DMS53 treated with DMSO at 0.1 percent for 48 hours (cell line): Measurements from ENCODE around the gene REXO1.
"Not testable (repeated sequence)": the region's sequence is repeated elsewhere in the genome, so short reads cannot be mapped to it uniquely, and the experiment has no call there.

Experiments used
- DNase-seq: peaks from one replicate; lab custom pipeline; 2025; ENCODE audit not compliant: unreplicated experiment; lab: John Stamatoyannopoulos, UW

REXO1 gene, protein sequence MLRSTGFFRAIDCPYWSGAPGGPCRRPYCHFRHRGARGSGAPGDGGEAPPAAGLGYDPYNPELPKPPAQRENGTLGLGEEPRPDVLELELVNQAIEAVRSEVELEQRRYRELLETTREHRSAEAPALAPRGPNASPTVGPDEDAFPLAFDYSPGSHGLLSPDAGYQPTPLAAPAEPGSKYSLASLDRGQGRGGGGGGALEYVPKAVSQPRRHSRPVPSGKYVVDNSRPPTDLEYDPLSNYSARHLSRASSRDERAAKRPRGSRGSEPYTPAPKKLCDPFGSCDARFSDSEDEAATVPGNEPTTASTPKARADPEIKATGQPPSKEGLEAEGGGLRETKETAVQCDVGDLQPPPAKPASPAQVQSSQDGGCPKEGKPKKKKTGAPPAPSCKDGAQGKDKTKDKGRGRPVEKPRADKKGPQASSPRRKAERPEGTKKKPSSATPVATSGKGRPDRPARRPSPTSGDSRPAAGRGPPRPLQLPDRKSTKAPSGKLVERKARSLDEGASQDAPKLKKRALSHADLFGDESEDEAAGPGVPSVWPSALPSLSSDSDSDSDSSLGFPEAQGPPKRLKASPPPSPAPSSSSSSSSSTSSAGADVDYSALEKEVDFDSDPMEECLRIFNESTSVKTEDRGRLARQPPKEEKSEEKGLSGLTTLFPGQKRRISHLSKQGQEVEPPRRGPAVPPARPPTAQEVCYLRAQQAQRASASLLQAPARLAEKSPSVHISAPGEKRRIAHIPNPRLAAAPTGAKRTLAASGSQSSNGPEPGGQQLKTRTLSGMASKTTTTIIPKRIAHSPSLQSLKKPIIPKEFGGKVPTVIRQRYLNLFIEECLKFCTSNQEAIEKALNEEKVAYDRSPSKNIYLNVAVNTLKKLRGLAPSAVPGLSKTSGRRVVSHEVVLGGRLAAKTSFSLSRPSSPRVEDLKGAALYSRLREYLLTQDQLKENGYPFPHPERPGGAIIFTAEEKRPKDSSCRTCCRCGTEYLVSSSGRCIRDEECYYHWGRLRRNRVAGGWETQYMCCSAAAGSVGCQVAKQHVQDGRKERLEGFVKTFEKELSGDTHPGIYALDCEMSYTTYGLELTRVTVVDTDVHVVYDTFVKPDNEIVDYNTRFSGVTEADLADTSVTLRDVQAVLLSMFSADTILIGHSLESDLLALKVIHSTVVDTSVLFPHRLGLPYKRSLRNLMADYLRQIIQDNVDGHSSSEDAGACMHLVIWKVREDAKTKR

DNA sequence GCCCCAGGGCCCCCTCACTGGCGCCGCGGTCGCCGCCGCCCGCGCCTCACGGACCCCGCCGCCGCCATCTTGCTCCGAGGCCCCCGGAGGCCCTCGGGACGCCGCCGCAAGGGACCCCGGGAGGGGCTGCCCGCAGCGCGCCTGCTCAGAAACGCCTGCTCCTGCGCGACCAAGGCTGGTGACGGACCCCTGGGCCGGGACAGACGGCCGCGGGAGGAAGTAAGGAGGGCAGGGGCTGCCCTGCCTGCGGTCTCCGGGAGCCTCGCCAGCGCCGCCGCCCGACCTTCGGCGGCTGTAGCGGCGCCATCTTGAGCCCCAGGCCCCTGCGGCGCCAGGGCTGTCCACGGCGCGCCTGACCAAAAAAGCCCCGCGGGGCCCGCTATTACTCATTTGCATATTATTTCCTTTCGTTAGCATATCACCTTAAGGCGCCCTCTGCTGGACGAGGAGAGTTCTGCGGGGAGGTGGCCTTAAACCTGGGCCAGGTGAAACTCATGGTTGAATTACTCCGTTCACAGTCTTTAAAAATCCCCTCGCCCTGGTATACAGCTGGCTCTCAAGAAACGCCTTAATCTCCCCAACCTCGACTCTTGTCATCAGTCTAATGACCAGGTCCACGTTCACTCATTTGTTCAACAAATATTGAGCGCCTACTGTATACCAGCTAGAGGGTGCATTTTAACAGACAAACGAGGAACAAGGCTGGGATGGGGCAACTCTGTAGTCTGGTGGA lies at the start of gene REXO1:
TSS of gene REXO1 (minus strand) at position 85 of the 733 bp plus-strand sequence. CDS start 125 bp downstream, outside the sequence.
- peak; percentile 84 for DNase-seq

DNA sequence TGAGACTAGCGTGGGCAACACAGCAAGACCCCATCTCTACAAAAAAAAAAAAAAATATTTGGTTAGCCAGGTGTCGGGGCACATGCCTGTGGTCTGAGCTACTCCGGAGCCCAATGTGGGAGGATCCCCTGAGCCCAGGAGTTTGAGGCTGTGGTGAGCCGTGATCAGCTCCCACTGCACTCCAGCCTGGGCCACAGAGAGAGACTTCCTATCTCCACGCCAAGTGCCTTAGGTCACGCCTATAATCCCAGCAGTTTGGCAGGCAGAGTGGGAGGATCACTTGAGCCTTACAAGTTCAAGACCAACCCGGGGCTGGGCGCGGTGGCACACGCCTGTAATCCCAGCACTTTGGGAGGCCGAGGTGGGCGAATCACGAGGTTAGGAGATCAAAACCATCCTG lies 48.2 kb upstream of the REXO1 start:
- DNase-seq, result no peak

DNA sequence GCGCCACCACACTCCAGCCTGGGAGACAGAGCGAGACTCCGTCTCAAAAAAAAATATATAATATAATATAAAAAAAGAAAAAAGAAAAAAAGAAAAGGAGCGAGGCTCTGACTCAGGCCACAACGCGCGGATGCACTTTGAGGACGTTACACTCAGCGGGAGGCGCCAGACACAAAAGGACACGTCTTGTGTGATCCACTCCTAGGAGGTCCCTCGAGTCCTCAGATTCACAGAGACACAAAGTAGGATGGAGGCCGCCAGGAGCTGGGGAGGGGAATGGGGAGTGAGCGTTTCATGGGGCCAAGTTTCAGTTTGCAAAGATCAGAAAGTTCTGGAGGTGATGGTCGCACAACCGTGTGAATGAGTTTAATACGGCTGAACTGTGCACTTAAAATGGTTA lies 45.5 kb upstream of the REXO1 start:
- no peak for DNase-seq

DNA sequence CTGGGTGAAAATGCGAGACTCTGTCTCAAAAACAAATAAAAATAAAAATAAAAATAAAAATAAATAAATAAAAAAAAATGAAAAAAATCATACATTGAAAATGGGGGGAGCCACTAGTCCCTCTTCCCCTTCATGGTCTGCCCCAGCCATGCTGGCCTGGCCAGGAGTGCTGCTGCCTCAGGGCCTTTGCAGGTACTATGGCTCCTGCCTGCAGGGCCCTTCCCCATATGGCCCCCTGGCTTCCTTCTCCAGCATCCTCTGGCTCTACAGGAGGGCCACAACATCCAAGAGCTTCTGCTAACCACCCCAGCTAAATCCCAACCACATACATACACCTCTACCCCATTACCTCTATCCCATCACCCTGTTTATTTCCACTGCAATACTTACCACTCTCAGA lies 41.6 kb upstream of the REXO1 start:
- DNase-seq, result no peak

DNA sequence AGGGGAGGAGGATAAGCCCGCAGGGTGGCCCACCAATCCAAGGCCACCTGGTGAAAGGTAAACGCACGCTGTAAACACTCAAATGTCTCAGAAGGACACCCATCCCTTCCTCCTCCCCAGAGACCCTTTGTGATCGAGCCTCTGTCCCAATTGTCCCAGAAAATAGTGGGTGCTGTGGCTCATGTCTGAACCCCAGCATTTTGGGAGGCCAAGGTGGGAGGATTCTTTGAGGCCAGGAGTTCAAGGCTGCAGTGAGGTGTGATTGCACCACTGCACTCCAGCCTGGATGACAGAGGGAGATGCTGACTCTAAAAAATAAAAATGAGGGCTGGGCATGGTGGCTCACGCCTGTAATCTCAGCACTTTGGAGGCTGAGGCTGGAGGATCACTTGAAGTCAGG lies 40.1 kb upstream of the REXO1 start:
- DNase-seq, result no peak

DNA sequence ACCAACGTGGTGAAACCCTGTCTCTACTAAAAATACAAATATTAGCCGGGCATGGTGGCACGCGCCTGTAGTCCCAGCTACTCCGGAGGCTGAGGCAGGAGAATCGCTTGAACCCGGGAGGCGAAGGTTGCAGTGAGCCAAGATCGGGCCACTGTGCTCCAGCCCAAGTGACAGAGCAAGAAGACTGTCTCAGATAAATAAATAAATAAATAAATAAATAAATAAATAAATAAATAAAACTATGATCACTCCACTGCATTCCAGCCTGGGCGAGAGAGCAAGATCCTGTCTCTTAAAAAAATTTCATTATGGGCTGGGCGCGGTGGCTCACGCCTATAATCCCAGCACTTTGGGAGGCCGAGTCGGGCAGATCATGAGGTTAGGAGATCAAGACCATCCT lies 38.1 kb upstream of the REXO1 start:
- DNase-seq, result not testable (repeated sequence)

DNA sequence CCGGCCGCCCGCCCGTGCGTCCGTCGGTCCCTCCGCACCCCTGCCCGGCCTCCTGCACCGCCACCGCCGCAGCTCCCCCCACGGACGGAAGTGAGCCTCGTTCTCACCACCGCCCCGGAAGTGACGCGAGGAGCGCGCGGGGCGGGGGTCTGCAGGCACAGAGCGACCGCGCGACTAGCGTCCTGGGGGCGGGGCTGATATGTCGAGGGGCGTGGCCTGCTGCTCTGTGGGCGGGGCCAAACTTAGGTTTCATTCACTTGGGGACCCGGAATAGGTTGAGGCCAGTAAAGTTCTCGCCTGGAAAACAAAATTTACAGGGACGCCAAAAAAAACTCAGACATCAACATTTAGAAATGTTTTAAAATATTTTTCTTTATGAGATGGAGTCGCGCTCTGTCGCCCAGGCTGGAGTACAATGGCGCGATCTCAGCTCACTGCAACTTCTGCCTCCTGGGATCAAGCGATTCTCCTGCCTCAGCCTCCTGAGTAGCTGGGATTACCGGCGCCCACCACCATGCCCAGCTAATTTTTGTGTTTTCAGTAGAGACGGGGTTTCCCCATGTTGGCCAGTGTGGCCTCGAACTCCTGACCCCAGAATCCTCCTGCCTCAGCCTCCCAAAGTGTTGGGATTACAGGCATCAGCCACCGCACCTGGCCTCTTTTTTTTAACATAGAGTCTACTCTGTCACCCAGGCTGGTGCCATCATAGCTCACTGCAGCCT lies 37.3 kb upstream of the REXO1 start, which contains the start of gene ABHD17A:
TSS of gene ABHD17A (minus strand) at position 99 of the 722 bp plus-strand sequence. CDS start 3,930 bp downstream, outside the sequence.
- DNase-seq, result peak; percentile 73

DNA sequence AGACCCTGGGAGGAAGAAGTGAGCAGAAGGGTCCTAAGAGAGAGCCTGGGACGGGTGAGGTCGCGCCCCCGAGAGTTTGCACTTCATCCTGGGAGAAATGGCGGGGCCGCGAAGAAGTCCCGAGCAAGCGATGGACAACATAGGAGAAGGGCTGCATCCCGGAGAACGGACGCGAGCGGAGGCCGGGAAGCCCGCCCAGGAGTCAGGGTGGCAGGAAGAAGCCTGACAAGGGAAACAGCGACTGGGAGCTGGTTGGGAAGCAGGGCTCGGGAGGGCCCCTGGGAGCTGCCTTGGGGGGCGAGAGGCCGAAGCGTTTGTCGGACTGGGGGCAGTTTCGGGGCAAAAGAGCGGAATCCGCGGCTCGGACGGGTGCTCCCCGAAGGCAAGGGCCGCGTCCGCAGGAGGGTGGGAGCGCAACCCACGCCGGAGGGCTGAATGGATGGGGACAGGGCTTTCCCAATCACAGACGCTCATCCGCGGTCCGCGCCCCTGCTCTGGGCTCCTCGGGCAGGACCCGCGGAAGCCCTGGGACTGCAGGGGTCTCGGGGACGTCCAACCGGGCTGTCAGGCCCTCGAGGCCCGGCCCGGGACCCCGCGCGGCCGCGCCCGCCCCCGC lies 36.5 kb upstream of the REXO1 start:
- DNase-seq, result no peak

DNA sequence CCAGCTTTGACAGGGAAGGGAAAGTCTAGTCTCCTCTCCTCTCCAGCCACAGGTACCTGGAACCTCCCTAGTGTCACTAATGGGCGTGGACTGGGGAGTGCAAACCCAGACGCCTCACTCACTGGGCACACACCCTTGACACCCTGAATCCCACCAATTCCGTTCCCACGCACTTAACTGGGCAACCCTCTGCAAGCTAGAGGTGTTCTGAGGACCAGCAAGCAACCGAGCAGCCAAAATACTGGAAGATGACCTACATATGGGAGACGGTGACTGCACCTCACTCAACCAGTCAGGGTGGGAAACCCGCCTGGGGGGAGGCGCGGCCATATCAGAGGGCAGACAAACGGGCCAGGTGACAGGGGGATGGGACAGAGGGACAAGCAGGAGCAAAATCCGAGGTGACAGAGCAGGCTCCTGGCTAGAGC lies 36.0 kb upstream of the REXO1 start:
- no peak for DNase-seq

DNA sequence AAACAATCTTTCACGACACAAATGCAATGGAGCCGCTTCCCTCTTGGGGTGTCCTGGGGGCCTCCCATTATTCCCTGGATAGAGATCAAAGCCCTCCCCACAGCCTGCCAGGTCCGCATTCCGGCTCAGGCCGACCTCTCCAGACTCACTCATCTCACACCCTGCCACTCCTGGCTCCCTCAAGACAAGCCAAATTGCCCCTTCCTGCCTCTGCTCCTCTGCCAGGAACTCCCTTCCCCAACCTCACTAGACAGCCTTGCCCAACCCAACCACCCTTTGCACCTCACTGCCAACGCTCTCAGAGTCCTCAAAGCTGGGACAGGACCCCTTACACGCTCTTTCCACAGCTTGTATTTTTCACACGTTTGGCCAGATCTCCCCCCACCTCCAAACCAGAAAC lies 35.5 kb upstream of the REXO1 start:
- no peak for DNase-seq

DNA sequence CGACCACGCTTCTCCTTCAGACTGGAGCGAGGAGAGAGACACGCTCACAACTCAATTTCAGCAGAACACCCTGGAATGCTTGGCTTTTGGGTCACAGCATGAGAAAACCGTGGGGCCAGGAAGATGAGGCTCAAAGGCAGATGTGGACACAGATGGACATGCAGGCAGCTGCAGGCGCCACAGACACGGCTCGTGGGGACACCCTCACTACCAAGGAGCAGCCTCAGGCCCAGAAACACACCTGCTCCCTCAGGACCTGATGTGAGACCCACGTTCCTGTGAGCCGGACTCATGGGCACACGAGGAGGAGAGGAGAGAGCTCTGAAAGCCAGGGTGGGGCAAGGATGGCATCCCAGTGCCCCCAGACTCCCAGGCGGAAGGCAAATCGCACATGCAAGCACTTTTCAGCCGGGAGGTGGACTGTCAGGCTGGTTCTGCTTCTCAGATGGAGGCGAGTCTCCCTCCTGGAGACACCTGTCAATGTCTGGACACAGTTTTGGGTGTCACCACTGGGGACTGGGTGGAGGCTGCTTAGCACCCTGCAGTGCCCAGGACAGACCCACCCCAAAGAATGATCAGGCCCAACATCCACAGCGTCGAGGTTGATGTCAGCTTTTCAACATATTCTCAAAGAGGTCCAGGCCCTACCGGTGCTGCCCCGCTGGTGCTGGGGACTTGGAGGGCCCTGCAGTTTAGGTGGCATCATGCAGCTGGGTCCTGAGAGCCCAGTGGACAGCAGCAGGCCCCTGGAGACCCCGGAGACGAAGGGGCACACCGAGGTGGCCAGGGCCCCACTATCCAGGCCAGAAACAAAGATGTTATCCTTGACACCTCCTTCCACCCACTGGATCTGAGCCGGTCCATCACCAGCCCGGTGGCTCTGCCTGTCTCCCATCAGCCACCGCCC lies 34.8 kb upstream of the REXO1 start:
- no peak for DNase-seq

DNA sequence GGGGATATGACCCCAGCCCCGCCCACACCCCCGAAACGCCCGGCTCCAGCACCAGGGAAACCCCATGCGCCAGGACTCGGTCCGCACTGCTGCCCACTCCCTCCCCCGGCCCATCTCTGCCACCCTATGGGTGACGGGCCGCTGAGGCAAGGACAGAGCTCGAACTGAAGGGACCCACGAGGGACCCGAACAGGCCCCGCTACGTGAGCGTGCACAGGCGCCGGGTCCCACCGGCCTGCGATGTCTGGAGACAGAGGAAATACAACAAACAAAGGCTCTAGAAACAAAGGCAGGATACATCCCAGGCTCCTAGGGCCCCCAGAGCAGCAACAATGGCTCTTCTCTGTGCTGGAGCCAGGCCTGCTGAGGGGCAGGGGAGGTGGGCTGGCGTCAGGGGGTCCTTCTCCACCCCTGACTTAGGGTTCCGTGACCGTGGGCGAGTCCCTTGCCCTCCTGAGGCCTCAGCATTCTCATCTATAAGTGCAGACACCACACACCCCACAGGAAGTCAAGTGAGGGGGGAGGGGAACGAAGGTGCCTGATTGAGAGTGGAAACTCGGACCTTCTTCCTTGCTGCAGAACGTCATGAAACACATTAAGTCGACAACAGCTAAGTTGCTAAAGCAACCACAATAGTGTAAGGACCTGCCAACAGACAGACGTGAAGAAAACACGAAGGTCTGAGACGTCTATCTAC lies 34.0 kb upstream of the REXO1 start:
- DNase-seq, result no peak

DNA sequence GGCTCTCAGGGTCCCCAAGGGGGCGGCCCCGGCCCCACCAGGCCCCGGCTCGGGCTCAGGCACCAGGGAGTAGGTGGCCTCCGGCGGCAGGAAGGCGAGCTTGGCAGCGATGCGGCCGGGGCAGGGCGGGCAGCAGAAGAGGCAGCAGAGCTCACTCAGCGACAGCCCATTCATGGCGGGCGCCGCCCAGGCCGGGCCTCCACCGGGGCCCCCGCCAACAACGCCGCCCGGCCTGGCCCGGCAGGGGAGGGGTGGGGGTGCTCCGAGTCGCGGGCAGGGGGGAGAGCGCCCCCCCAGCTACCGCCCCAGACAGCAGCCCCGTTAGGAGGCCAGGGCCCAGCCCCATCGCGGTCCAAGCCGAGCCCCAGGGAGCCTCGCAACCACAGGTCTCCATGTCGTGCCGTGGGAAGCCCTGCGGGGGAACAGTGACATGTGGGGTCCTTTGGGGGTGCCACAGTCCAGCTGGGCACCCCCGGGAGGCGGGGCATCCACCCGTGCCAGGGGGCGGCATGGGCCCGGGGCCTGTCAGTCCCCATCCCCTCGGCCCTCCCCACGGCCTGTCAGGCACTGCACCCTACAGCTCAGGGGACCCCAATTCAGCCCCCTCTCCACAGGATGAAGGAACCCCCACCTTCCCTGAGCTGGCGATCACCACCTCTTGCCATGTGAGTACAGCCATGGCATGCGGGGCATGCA lies 33.3 kb upstream of the REXO1 start:
- DNase-seq, result not testable (repeated sequence)

DNA sequence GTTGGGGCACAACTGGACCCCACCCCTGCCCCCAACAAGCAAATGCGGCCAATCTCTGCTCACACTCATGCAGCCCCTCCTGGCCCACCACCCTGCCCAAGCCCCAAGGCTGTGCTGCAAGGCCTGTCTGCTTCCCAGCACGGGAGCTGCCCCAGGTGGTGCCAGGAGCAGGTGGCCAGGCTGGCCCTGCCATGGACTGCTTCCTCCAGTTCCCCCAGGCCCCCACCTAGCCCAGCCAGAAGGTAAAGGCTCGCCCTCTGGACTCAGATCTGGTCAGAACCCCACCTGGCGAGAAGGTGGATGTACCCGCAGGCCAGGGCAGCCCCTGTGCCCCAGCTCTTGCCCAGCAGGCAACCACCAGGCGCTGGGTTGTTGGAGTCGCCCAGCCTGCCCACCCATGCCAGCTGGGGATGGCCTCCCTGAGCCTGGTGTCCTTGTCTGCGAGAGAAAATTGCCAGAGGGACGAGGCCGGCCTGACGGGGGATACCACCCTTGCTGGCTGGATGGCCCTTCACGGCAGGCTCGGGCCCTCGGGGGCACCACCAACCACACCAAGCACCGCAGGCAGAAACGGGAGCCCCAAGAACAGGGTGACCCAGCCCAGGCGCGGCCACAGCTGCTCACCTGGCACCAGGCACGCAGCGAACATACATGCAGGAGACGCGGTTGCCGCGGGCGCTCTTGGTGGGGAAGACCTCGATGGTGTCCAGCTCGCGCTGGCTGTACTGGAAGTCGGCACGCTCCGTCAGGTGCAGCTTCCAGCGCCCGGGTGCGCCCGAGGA lies 32.5 kb upstream of the REXO1 start:
- DNase-seq, result no peak

DNA sequence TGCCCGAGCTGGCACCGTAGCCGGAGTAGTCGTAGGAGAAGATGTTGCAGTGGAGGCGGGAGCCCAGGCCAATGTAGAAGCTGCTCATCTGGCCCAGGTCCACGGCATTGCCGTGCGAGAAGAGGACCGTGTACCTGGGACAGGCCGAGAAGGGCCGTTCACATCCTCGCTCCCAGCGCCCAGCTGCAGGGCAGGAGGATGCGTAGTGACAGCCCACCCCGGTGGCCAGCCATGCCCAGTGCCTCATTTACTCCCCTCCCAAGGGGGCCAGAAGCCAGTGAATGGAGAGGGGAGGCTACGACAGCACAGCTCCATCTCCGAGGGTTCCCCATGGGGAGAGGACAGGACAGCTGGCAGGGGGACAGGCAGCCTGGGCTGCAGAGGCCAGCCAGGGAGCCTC lies 31.7 kb upstream of the REXO1 start:
- not testable (repeated sequence) for DNase-seq

DNA sequence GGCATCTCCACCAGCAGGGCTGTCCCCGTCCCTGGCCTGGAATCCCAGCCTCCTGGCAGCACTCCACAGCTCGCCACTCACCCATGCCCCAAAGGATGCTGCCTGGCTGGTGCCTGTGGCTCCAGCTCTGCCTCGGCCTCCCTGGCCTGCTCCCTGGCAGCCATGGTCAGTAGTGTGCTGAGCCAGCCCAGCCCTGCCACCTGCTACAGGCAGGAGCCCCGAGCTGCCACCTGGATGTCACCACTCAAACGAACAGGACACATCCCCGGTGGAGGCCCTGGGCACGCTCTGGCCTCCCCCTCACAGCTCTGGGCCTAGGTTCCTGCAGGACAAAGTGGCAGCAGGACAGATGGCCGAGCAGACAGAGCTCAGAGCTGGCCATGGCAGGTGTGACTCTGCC lies 30.3 kb upstream of the REXO1 start:
- DNase-seq, result not testable (repeated sequence)
